ENCODE results near the gene PUDP.
A peak's percentile ranks its signal among the peaks of the same experiment; 100 is the strongest.

The PUDP gene

DNA sequence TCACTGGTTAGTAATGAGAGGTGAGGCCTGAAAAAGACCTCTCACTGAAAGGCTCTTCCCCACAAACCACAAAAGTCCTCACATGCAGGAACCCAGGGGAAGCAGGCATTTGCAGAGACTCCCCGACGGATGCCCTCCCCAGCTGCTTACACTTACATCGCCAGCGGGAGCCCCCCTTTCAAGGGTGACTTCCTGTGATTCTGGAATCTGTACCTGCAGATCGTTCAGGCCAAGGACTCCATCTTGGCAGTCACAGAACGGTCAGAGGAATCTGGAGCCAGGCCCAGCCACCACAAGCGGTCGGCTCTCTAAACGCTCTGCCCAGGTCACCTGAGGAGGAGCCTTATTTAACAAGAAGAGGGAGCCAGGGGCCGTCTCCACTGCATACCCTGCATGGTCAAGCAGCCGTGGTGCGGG, 71.7 kb downstream of the PUDP start:
- H3K14ac ChIP-seq (ENCODE audit: low read length): no peak overlapping the region
- H4K8ac ChIP-seq (ENCODE audit: low read depth, low read length): no peak overlapping the region
- no peak overlapping the region for H2BK5ac ChIP-seq (ENCODE audit: low read depth, low read length, poor library complexity)
- no peak overlapping the region for H3K4ac ChIP-seq (ENCODE audit: low read depth, low read length)
- no peak overlapping the region for H3K27ac ChIP-seq (ENCODE audit: low read depth, low read length)
- H3K4me2 ChIP-seq (ENCODE audit: low read length): no peak overlapping the region
- peaks cover 0 to 2% of the 10 kb centered on the region in 2 experiments for H3K36me3 ChIP-seq (ENCODE audit: control insufficient read depth in 1 of 2, insufficient read depth in 2 of 2, low read length in 2 of 2)
- no peak overlapping the region for H4K12ac ChIP-seq (ENCODE audit: low read depth, low read length)
- no peak overlapping the region for H3K4me3 ChIP-seq (ENCODE audit: low read depth, low read length)
- no peak overlapping the region for H4K91ac ChIP-seq (ENCODE audit: low read depth, low read length)
- H2AK5ac ChIP-seq (ENCODE audit: low read length): no peak overlapping the region
- DNase-seq: no peak
- H3K79me1 ChIP-seq (ENCODE audit: low read length): no peaks in the 10 kb centered on the region
- H3K9me3 ChIP-seq (ENCODE audit: insufficient read depth, low read depth, low read length): no peaks in the 10 kb centered on the region
- H3K79me2 ChIP-seq (ENCODE audit: control insufficient read depth, insufficient read depth, low read length, poor library complexity): no peaks in the 10 kb centered on the region
- H2BK120ac ChIP-seq (ENCODE audit: insufficient read depth, low read length, poor library complexity): no peak overlapping the region
- H3K23ac ChIP-seq (ENCODE audit: low read length): no peak overlapping the region
- H2BK12ac ChIP-seq (ENCODE audit: low read length): no peak overlapping the region
- no peak overlapping the region for H2AFZ ChIP-seq (ENCODE audit: insufficient read depth, low read length, poor library complexity)
- H3K4me1 ChIP-seq (ENCODE audit: control insufficient read depth in 1 of 2, insufficient read depth in 2 of 2, low read length in 2 of 2): peaks cover 0 to 7% of the 10 kb centered on the region in 2 experiments
- H3K27me3 ChIP-seq (ENCODE audit: insufficient read depth, low read length): no peaks in the 10 kb centered on the region
- WGBS (ENCODE audit: extremely low coverage, insufficient coverage, insufficient read length): no CpG with 5 or more reads among the region's 12 CpGs
- no peak overlapping the region for H3K9ac ChIP-seq (ENCODE audit: low read length)
- no peak overlapping the region for H3K18ac ChIP-seq (ENCODE audit: low read length)

- WGBS (ENCODE audit: extremely low coverage, insufficient coverage, insufficient read length): no CpG with 5 or more reads among the region's 1 CpG
- Histone ChIP-seq H4K91ac (ENCODE audit: low read depth, low read length) (no peak overlapping the region), H2BK12ac (ENCODE audit: low read length) (no peak overlapping the region), H3K27me3 (ENCODE audit: insufficient read depth, low read length) (no peaks in the 10 kb centered on the region), H3K79me1 (ENCODE audit: low read length) (no peaks in the 10 kb centered on the region), H3K36me3 (ENCODE audit: control insufficient read depth in 1 of 2, insufficient read depth in 2 of 2, low read length in 2 of 2) (peaks cover 0 to 2% of the 10 kb centered on the region in 2 experiments), H2BK120ac (ENCODE audit: insufficient read depth, low read length, poor library complexity) (no peak overlapping the region), H3K9me3 (ENCODE audit: insufficient read depth, low read depth, low read length) (no peaks in the 10 kb centered on the region), H2AK5ac (ENCODE audit: low read length) (no peak overlapping the region), H3K23ac (ENCODE audit: low read length) (no peak overlapping the region), H2BK5ac (ENCODE audit: low read depth, low read length, poor library complexity) (no peak overlapping the region), H4K8ac (ENCODE audit: low read depth, low read length) (no peak overlapping the region), H3K9ac (ENCODE audit: low read length) (no peak overlapping the region), H3K4ac (ENCODE audit: low read depth, low read length) (no peak overlapping the region), H3K18ac (ENCODE audit: low read length) (no peak overlapping the region), H3K27ac (ENCODE audit: low read depth, low read length) (no peak overlapping the region), H4K12ac (ENCODE audit: low read depth, low read length) (no peak overlapping the region), H3K4me3 (ENCODE audit: low read depth, low read length) (no peak overlapping the region), H2AFZ (ENCODE audit: insufficient read depth, low read length, poor library complexity) (no peak overlapping the region), H3K4me2 (ENCODE audit: low read length) (no peak overlapping the region), H3K79me2 (ENCODE audit: control insufficient read depth, insufficient read depth, low read length, poor library complexity) (no peaks in the 10 kb centered on the region), H3K14ac (ENCODE audit: low read length) (no peak overlapping the region), H3K4me1 (ENCODE audit: control insufficient read depth in 1 of 2, insufficient read depth in 2 of 2, low read length in 2 of 2) (peaks cover 0 to 7% of the 10 kb centered on the region in 2 experiments)
- peak; percentile 23 to 68 for DNase-seq
These were observed 73.1 kb downstream of the PUDP start for GRCh38 chrX:7074908-7075204.

DNA sequence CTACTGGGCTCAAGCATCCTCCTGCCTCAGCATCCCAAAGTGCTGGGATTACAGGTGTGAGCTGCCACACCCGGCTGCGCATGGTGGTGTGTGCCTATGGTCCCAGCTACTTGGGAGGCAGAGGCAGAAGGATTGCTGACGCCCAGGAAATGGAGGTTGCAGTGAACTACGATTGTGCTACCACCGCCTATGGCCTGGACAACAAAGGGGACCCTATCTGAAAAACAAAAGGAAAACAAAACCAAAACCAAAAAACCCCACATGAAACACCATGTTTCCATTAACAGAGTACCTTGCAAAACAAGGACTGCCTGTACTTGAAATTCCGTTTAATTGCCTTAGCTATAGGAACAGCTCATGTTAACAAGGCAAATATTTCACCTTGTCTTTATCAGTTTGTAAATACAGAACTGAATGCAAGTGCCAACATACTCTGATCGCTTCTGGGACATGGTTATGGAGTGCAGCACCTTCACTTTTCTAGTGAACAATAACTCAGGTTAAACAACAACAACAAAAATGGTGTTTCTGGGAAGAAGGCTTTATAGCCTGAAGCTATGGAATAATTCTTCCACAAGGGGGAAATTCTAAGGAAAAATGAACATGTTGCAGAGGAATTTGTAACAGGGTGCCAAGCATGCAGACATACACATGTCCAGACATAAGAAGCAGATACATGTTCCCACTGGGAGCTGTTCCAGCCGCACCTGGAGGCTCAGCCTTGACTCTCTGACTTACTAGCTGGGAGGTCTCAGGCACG, 73.6 kb downstream of the PUDP start:
- no peak overlapping the region for H2AK5ac ChIP-seq (ENCODE audit: low read length)
- H2AFZ ChIP-seq (ENCODE audit: insufficient read depth, low read length, poor library complexity): no peak overlapping the region
- H3K4me3 ChIP-seq (ENCODE audit: low read depth, low read length): no peak overlapping the region
- no peak overlapping the region for H2BK12ac ChIP-seq (ENCODE audit: low read length)
- no peak overlapping the region for H3K9ac ChIP-seq (ENCODE audit: low read length)
- no peak overlapping the region for H3K27ac ChIP-seq (ENCODE audit: low read depth, low read length)
- no peak overlapping the region for H4K8ac ChIP-seq (ENCODE audit: low read depth, low read length)
- H2BK120ac ChIP-seq (ENCODE audit: insufficient read depth, low read length, poor library complexity): no peak overlapping the region
- H3K4me2 ChIP-seq (ENCODE audit: low read length): no peak overlapping the region
- no peaks in the 10 kb centered on the region for H3K27me3 ChIP-seq (ENCODE audit: insufficient read depth, low read length)
- no peak overlapping the region for H3K18ac ChIP-seq (ENCODE audit: low read length)
- no peak for DNase-seq
- H3K79me1 ChIP-seq (ENCODE audit: low read length): no peaks in the 10 kb centered on the region
- no peaks in the 10 kb centered on the region for H3K79me2 ChIP-seq (ENCODE audit: control insufficient read depth, insufficient read depth, low read length, poor library complexity)
- peaks cover 0 to 2% of the 10 kb centered on the region in 2 experiments for H3K36me3 ChIP-seq (ENCODE audit: control insufficient read depth in 1 of 2, insufficient read depth in 2 of 2, low read length in 2 of 2)
- H2BK5ac ChIP-seq (ENCODE audit: low read depth, low read length, poor library complexity): no peak overlapping the region
- no peak overlapping the region for H3K14ac ChIP-seq (ENCODE audit: low read length)
- no peak overlapping the region for H3K23ac ChIP-seq (ENCODE audit: low read length)
- H4K12ac ChIP-seq (ENCODE audit: low read depth, low read length): no peak overlapping the region
- no peak overlapping the region for H3K4ac ChIP-seq (ENCODE audit: low read depth, low read length)
- H4K91ac ChIP-seq (ENCODE audit: low read depth, low read length): no peak overlapping the region
- no CpG with 5 or more reads among the region's 9 CpGs for WGBS (ENCODE audit: extremely low coverage, insufficient coverage, insufficient read length)
- no peaks in the 10 kb centered on the region for H3K9me3 ChIP-seq (ENCODE audit: insufficient read depth, low read depth, low read length)
- H3K4me1 ChIP-seq (ENCODE audit: control insufficient read depth in 1 of 2, insufficient read depth in 2 of 2, low read length in 2 of 2): peaks cover under 1 to 7% of the 10 kb centered on the region in 2 experiments

GRCh38 chrX:7073336-7073735, 74.6 kb downstream of the PUDP start:
- Histone ChIP-seq H3K18ac (ENCODE audit: low read length) (no peak overlapping the region), H3K4me2 (ENCODE audit: low read length) (no peak overlapping the region), H2BK12ac (ENCODE audit: low read length) (no peak overlapping the region), H3K9ac (ENCODE audit: low read length) (no peak overlapping the region), H3K27ac (ENCODE audit: low read depth, low read length) (no peak overlapping the region), H3K79me2 (ENCODE audit: control insufficient read depth, insufficient read depth, low read length, poor library complexity) (no peaks in the 10 kb centered on the region), H3K79me1 (ENCODE audit: low read length) (no peaks in the 10 kb centered on the region), H3K4me1 (ENCODE audit: control insufficient read depth in 1 of 2, insufficient read depth in 2 of 2, low read length in 2 of 2) (peaks cover 4 to 10% of the 10 kb centered on the region in 2 experiments), H2AK5ac (ENCODE audit: low read length) (no peak overlapping the region), H3K4ac (ENCODE audit: low read depth, low read length) (no peak overlapping the region), H4K8ac (ENCODE audit: low read depth, low read length) (no peak overlapping the region), H3K36me3 (ENCODE audit: control insufficient read depth in 1 of 2, insufficient read depth in 2 of 2, low read length in 2 of 2) (peaks cover under 1 to 2% of the 10 kb centered on the region in 2 experiments), H3K4me3 (ENCODE audit: low read depth, low read length) (no peak overlapping the region), H2BK5ac (ENCODE audit: low read depth, low read length, poor library complexity) (no peak overlapping the region), H3K14ac (ENCODE audit: low read length) (no peak overlapping the region), H4K12ac (ENCODE audit: low read depth, low read length) (no peak overlapping the region), H4K91ac (ENCODE audit: low read depth, low read length) (no peak overlapping the region), H3K27me3 (ENCODE audit: insufficient read depth, low read length) (no peaks in the 10 kb centered on the region), H3K23ac (ENCODE audit: low read length) (no peak overlapping the region), H2AFZ (ENCODE audit: insufficient read depth, low read length, poor library complexity) (no peak overlapping the region), H3K9me3 (ENCODE audit: insufficient read depth, low read depth, low read length) (no peaks in the 10 kb centered on the region), H2BK120ac (ENCODE audit: insufficient read depth, low read length, poor library complexity) (no peak overlapping the region)
- no CpG with 5 or more reads among the region's 3 CpGs for WGBS (ENCODE audit: extremely low coverage, insufficient coverage, insufficient read length)
- peak; percentile 61 to 79 for DNase-seq

Data from trophoblast cell (in vitro differentiated cells and primary cell).